GM12878 (cell line): ENCODE measurements around the gene PRPF6. TPM values are rescaled to one million over a fixed set of nuclear protein-coding genes. Genes with fewer than 3 reads are reported as not detected.
A peak's percentile ranks its signal among the peaks of the same experiment; 100 is the strongest.

Experiments used
- BRCA1 ChIP-seq: IDR thresholded peaks from 2 replicates; pipeline ENCODE4 v1.6.1; 2011; ENCODE audit warnings: low read depth, low read length, improper control_type of control experiment
- CHD2 ChIP-seq: IDR thresholded peaks from 2 replicates; pipeline ENCODE4 v1.6.1; 2011; ENCODE audit warnings: low read depth, low read length, improper control_type of control experiment, borderline replicate concordance
- ESRRA ChIP-seq: IDR thresholded peaks from 2 replicates; pipeline ENCODE4 v1.6.1; 2012; ENCODE audit warnings: mild to moderate bottlenecking, low read length, improper control_type of control experiment
- EZH2 ChIP-seq: IDR thresholded peaks from 2 replicates; pipeline ENCODE4 v1.6.1; 2012; ENCODE audit warnings: low read depth, mild to moderate bottlenecking, control low read depth, inconsistent platforms, low read length, borderline replicate concordance; ENCODE audit not compliant: control insufficient read depth
- FOS ChIP-seq: IDR thresholded peaks from 3 replicates; pipeline ENCODE4 v1.6.1; 2011; ENCODE audit warnings: borderline replicate concordance; ENCODE audit not compliant: insufficient read length; ENCODE audit errors: extremely low read depth
- HDAC6 ChIP-seq: fragments of 200-600 bp; sonication (generic); IDR thresholded peaks from one replicate; pipeline ENCODE4 v1.8.0; 2017; ENCODE audit warnings: antibody characterized with exemption; ENCODE audit not compliant: unreplicated experiment
- KAT2A ChIP-seq: conservative IDR thresholded peaks from 2 replicates; pipeline ENCODE4 v1.6.1; 2011; ENCODE audit warnings: low read depth, low read length; ENCODE audit not compliant: control insufficient read depth
- NFYB ChIP-seq: IDR thresholded peaks from 2 replicates; pipeline ENCODE4 v1.6.1; 2011; ENCODE audit warnings: low read depth, mild to moderate bottlenecking, low read length, improper control_type of control experiment, moderate library complexity; ENCODE audit not compliant: insufficient read depth
- NR2C2 ChIP-seq: IDR thresholded peaks from 2 replicates; pipeline ENCODE4 v1.6.1; 2011; ENCODE audit warnings: borderline replicate concordance, low read depth; ENCODE audit not compliant: control insufficient read depth, insufficient read length
- PAX5 ChIP-seq: IDR thresholded peaks from 2 replicates; pipeline ENCODE4 v1.6.1; 2011; ENCODE audit warnings: low read depth, low read length, borderline replicate concordance
- POLR2AphosphoS5 ChIP-seq: IDR thresholded peaks from 2 replicates; pipeline ENCODE4 v1.6.1; 2011; ENCODE audit warnings: mild to moderate bottlenecking, low read length, inconsistent platforms
- PRDM15 ChIP-seq: fragments of 450-650 bp; formaldehyde crosslinking; IDR thresholded peaks from 2 replicates; pipeline ENCODE4 v1.4.0; 2020; ENCODE audit warnings: mild to moderate bottlenecking, moderate library complexity
- RELB ChIP-seq: fragments of 450-650 bp; IDR thresholded peaks from 2 replicates; pipeline ENCODE4 v1.6.1; 2017; ENCODE audit warnings: low read depth, mild to moderate bottlenecking, moderate library complexity
- RFX5 ChIP-seq: IDR thresholded peaks from 2 replicates; pipeline ENCODE4 v1.6.1; 2011; ENCODE audit warnings: low read depth, low read length, improper control_type of control experiment
- SP1 ChIP-seq: IDR thresholded peaks from one replicate; pipeline ENCODE4 v1.6.1; 2011; ENCODE audit warnings: low read depth, low read length
- SREBF1 ChIP-seq: IDR thresholded peaks from 2 replicates; pipeline ENCODE4 v1.6.1; 2012; ENCODE audit warnings: mild to moderate bottlenecking, low read length
- SRF ChIP-seq, 2 experiments: IDR thresholded peaks; 2 replicates each; pipeline ENCODE4 v1.6.1; 2011; ENCODE audit warnings: low read depth in 2 of 2, low read length in 2 of 2, mild to moderate bottlenecking in 1 of 2, moderate library complexity in 1 of 2
- TBL1XR1 ChIP-seq: IDR thresholded peaks from 2 replicates; pipeline ENCODE4 v1.6.1; 2012; ENCODE audit warnings: low read depth, low read length, improper control_type of control experiment
- TCF3 ChIP-seq: IDR thresholded peaks from 2 replicates; pipeline ENCODE4 v1.6.1; 2012; ENCODE audit warnings: low read depth, mild to moderate bottlenecking, low read length, borderline replicate concordance; ENCODE audit not compliant: insufficient read depth
- polyA plus RNA-seq, 11 experiments: library from polyadenylated mRNA; depleted of rRNA in 4 of 11; unstranded in 6 of 11; stranded (reverse) in 5 of 11; fragments of >200 nt; fragmentation: Nextera tagmentation in 4 of 11; fragmentation: Illumina TruSeq in 1 of 11; extraction: Ambion mirVana in 4 of 11; extraction: Trizol in 1 of 11; gene quantifications; 1 replicate in 1 of 11; 2 replicates in 10 of 11; pipeline versions ENCODE4 v1.2.1 to v1.2.3, GENCODE V29; 2011 to 2016; ENCODE audit warnings: inconsistent platforms in 2 of 11, missing spikeins in 2 of 11, low read depth in 1 of 11
- total RNA-seq, 4 experiments: library from RNA; depleted of rRNA in 3 of 4; stranded (reverse); fragments of >200 nt in 3 of 4; fragmentation: Illumina TruSeq in 1 of 4; extraction: Trizol in 1 of 4; gene quantifications; 2 replicates each; pipeline versions ENCODE4 v1.2.1 to v1.2.3, GENCODE V29; 2013 to 2021
- TF ChIP-seq, protein P1 (sequence below): IDR thresholded peaks from 2 replicates; pipeline ENCODE4 v1.6.1; 2012; ENCODE audit warnings: mild to moderate bottlenecking, low read depth, low read length

Gene PRPF6
- total and polyA plus RNA-seq, 10 of the 15 experiments (the other 5 are each of a cell fraction or from before 2014, with no cell fraction given), result 5.0 to 102 (median 71.3) TPM

DNA sequence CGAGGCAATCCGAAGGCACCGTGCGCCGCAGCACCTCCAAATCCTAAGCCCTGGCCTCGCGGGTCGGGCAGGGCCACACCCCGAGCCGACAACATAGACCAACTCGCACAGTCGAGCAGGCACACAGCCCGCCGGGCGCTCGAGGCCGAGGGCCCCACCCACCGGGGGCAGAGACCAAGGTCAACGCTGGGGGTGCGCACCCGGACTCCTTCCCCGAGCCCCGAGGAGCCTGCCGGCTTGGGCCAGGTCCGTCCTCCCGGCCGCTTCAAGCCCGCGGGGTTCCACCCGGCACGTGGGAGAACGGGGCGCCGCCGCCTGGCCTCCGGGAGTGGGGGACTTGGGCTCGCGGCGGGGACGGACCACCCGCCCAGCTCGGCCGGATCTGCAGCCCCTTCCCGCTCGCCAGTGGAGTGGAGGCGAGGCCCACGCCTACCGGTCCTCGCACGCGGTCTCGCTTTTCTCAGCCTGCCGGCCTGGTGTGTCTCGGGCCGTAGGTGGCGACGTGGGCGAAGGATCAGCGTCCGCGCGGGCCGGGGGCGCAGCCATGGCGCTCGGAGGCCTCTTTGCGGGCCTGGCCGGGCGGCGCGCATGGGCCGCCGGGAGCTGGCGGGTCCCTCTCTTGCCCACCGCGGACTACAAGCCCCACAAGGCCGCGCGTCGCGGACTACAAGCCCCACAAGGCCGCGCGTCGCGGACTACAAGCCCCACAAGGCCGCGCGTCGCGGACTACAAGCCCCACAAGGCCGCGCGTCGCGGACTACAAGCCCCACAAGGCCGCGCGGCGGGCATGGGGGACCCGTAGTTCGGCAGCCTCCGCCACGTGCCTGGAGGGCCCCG lies 24.9 kb upstream of the PRPF6 start, which contains the start of gene UCKL1 (continued):
- no peak for TF ChIP-seq PRDM15 (CRISPR knock-in tag)
- TF ChIP-seq, protein P1, sequence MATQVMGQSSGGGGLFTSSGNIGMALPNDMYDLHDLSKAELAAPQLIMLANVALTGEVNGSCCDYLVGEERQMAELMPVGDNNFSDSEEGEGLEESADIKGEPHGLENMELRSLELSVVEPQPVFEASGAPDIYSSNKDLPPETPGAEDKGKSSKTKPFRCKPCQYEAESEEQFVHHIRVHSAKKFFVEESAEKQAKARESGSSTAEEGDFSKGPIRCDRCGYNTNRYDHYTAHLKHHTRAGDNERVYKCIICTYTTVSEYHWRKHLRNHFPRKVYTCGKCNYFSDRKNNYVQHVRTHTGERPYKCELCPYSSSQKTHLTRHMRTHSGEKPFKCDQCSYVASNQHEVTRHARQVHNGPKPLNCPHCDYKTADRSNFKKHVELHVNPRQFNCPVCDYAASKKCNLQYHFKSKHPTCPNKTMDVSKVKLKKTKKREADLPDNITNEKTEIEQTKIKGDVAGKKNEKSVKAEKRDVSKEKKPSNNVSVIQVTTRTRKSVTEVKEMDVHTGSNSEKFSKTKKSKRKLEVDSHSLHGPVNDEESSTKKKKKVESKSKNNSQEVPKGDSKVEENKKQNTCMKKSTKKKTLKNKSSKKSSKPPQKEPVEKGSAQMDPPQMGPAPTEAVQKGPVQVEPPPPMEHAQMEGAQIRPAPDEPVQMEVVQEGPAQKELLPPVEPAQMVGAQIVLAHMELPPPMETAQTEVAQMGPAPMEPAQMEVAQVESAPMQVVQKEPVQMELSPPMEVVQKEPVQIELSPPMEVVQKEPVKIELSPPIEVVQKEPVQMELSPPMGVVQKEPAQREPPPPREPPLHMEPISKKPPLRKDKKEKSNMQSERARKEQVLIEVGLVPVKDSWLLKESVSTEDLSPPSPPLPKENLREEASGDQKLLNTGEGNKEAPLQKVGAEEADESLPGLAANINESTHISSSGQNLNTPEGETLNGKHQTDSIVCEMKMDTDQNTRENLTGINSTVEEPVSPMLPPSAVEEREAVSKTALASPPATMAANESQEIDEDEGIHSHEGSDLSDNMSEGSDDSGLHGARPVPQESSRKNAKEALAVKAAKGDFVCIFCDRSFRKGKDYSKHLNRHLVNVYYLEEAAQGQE, result 0 out of 2 replicates have a peak, but pooled peaks have one; percentile 15
- peak; percentile 66; the same call in 1 of the 2 replicates for TF ChIP-seq ESRRA
- TF ChIP-seq NFYB, result no peak
- no peak for TF ChIP-seq EZH2
- 0 out of 2 replicates have a peak, but pooled peaks have one; percentile 32 for TF ChIP-seq TCF3
- peak; percentile 85 for TF ChIP-seq CHD2
- TF ChIP-seq NR2C2, result no peak
- TF ChIP-seq FOS, result no peak
- no peak for TF ChIP-seq BRCA1
- TF ChIP-seq KAT2A, result no peak
- no peak for TF ChIP-seq PAX5
- no peak for TF ChIP-seq SP1
- no peak for TF ChIP-seq HDAC6
- 0 out of 4 replicates have a peak, but pooled peaks of 1 of the 2 experiments have one; percentile 9 for TF ChIP-seq SRF (IDR thresholded peaks at IDR 0.05; ENCODE audit: low read depth in 2 of 2, low read length in 2 of 2)
- TF ChIP-seq POLR2AphosphoS5, result peak; percentile 65; the same call in 1 of the 2 replicates
- TF ChIP-seq RFX5, result no peak; the same call in 1 of the 2 replicates
- TF ChIP-seq TBL1XR1, result peak; percentile 73; the same call in 1 of the 2 replicates
- peak; percentile 91 for TF ChIP-seq SREBF1
- no peak for TF ChIP-seq RELB
